DMS153 (cell line): ENCODE measurements around the gene LHX6.
A peak's percentile ranks its signal among the peaks of the same experiment; 100 is the strongest.

Experiments
- DNase-seq: peaks from one replicate; lab custom pipeline; 2025; lab: John Stamatoyannopoulos, UW

LHX6 gene

DNA sequence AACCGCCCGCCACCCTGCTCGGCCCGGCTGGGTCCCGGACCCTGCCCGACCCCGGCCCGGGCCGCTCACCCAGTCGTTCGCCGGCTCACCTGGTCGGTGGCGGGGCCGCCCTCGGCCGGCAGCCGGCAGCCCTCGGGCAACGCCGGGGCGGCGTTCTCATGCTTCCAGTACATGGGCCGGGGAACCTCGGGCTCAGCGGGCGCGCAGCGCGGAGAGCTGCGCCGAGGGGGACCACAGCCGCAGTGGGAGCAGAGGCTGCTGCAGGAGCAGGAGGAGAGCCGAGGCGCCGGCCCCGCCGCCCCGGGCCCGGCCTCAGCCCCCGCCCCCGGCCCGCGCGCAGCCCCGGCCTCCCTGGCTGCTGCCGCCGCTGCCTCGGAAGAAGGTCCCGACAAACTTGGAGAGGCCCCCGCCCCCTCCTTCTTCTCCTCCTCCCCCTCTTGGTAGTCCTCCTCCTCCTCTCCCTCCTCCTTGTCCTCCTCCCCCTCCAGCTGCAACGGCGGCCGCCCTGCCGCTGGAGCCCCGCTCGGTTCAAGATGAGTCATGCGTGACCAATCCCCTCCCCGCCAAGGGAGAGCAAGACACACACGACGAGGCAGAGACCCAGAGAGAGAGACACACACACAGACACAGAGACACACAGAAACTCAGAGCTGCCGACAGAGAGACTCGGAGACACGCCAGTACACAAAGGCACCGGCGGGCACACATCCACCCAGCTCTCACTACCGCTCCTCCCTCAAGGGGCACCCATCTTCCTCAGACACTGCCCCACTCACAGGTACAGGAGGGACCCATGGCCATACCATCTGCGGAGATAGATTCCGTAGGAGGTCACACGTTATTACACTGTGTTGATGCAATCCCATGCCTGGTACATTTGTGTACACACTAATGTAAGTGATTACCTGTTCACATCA lies at the start of gene LHX6:
LHX6 (minus strand) TSS at position 390 of the 917 bp plus-strand sequence; CDS start at position 173, 217 bp downstream.
- no peak for DNase-seq

DNA sequence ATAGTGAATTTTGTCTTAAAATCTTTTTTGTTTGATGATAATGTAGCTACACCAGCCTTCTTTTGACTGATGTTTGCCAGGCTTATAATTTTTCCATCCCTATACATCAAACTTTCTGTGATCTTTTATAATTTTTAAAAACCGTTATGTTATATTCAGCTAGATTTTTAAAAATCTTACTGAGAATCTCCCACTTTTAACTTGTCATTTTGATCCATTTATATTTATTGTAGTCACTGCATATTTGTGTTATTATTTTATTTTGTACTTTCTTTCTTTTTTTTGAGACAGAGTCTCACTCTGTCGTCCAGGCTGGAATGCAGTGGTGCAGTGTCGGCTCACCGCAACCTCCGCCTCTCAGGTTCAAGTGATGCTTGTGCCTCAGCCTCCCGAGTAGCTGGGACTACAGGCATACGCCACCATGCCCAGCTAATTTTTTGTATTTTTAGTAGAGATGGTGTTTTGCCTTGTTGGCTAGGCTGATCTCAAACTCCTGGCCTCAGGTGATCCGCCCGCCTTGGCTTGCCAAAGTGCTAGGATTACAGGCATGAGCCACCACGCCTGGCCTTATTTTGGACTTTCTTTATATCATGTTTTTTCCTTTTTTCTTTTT lies 48.6 kb upstream of the LHX6 start:
- DNase-seq, result no peak

DNA sequence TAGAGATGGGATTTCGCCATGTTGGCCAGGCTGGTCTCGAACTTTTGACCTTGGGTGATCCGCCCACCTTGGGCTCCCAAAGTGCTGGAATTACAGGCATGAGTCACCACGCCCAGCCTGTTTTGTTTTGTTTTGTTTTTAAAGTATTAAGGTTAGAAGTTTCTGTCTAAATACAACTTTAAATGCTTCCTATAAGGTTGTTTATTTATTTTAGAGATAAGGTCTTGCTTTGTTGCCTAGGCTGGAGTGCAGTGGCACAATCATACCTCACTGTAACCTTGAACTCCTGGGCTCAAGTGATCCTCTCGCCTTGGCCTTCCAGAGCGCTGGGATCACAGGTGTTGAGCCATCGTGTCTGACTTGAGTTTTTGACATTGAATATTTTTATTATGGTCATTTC lies 47.3 kb upstream of the LHX6 start:
- DNase-seq, result no peak

DNA sequence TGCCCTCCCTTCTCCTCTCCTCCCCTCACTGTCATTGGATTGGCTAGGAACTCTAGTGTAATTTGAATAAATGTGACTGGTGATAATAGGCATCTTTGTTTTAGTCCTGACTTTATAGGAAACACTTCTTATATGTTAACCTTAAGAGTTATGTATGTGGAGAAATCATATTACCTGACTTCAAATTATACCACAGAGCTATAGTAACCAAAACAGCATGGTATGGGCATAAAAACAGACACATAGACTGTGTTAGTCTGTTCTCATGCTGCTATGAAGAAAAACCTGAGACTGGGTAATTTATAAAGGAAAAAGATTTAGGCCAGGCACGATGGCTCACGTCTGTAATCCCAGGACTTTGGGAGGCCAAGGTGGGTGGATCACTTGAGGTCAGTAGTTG lies 45.3 kb upstream of the LHX6 start:
- no peak for DNase-seq

DNA sequence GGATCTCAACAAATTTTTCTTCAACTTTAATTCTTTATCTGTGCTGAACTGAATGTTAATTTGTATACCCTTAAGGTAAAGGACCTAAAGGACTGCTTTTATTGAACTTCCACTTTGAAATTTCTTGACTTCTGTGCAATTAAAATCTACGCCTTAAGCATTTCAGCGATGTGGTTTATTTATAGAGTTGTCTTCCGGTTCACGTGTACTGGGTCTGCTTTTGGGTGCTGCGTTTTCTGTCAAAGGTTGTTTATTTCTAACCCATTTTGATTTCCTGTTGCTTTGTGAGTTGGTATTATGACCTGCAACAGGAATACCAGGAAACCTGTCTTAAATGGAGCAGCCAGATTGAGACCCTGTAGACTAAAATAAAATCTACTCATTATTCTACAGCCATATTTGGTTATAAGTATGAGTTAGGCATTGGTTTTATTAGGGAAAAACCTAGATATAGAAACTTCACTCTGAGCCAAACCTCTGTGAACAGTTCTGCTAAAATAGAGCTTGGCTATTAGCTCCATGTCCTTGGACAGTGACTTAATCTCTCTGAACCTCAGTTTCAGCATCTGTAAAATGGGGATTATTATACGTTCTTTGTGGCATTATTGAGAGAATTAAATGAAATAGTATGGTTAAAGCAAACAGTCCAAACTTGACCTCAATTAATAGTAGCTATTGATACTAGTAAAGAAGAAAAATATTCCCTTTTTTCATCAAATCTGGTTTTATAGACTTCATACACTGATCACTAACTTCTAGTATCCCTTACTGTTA lies 39.5 kb upstream of the LHX6 start:
- DNase-seq, result no peak

DNA sequence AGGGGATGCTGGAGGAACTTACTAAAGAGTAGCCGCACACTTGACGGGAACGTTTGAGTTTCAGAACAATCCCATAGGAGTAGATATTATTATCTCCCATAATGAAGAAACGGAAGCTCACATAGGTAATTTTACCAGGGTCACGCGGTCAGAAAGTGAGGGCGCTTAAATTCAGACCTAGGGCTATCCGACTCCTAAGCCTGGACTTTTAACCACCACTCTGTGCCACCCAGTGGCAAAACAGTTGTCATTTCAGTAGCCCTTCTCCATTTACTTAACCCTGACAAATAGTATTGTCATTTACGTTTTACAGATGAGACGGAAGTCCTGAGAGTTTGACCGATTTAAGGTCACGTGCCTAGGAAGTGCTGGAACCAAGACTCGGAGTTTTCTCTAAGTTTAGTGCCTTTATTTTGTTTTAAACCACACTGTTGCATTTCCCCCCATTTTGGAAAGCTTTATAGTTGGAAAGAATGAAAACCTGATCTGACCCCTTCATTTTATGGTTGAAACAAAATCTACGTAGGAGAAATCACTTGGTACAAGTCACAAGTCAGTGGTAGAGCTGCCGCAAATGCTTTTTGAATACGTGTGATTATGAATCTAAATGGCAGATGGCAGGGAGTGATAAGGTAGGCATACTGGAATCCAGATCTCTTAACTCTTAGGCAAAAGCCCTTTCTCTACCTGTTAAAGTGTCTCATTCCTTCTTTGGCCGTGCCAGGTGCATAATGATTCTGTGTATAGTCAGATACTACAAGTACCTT lies 36.6 kb upstream of the LHX6 start:
- DNase-seq, result no peak

DNA sequence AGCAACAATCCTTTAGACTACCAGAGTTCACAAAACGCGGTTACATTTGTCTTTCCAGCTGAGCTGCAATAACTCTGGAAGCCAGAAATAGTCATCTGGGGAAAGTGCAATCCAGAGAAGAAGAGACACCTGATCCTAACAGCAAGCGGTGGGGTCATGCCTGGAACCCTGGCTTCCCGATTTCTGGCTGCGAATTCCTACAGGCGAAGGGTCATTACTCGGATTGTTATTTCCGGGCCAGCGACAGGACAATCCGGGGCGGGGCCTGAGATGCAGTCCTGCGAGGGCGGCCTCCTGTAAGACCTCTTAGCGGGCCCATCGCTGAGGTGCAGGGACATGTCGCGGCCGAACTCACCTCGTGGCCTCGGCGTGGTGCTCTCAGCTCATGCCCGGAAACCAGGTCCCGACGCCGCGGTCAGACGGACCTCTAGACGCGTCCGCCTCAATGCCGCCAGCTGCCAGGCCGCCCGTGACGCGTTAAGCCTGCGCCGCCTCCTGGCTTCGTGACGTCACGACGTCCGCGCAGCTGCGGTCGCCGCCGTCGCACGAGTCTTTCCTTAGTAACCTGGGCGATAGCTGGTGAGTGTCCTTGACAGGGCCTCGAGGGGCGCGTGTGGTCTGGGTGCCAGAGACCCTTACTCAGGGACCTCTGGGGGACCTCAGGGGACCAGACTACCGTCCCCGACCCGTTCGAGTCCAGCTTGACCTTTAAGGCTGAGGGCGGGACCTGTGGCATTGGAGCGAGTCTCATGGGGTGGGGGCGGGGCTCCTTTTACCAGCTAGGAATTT lies 35.8 kb upstream of the LHX6 start, which contains the start of the genes MRRF and RBM18:
MRRF (plus strand) TSS at position 523 of the 789 bp plus-strand sequence. CDS start 6,010 bp downstream, outside the sequence.
RBM18 (minus strand) TSS at position 481 of the 789 bp plus-strand sequence. CDS start 3,348 bp downstream, outside the sequence.
- DNase-seq, result peak; percentile 79

DNA sequence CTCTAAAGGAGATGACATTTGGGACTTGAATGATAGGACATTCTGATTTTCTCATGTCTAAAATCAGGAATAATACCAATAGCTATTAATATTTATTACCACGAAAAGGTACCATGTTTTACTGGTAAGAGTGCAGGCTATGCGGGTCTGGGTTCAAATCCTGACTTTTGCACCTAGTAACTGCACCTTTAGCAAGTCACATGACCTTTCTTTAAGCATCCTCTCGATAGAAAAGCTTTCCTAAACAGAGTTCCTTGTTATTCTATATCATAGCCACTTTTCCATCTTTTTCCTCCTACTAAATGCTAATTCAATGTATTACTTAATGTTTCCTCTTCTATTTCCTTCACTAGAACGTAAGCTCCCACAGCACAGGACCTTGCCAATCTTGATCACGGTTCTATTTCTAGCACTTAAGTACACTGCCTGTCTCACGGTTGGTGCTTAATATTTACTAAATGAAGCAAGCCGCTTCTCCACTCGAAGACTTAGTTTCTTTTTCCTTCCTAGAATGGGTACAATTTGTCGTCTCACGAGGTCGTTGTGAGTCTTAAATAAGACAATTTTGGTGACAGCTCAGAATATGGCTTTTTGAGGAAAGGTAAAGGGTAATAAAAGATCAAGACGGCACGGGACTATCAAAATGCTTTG lies 35.1 kb upstream of the LHX6 start:
- no peak for DNase-seq

DNA sequence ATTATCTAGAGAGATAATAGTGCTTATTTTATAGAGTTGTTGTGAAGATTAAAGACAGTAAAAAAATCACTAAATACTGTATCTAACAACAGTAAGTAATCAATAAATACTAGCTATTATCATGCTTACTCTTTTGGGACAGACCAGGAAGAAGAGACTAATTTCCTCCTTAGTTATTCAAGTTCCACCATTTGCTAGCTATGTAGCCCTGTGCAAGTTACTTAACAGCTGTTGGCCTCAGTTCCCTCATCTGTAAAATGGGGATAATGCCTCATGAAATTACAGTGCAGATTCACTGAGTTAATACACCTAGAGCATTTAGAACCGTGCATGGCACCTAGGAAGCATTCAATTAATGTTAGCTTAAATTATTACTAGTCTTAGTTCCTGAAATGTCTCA lies 33.3 kb upstream of the LHX6 start:
- no peak for DNase-seq

DNA sequence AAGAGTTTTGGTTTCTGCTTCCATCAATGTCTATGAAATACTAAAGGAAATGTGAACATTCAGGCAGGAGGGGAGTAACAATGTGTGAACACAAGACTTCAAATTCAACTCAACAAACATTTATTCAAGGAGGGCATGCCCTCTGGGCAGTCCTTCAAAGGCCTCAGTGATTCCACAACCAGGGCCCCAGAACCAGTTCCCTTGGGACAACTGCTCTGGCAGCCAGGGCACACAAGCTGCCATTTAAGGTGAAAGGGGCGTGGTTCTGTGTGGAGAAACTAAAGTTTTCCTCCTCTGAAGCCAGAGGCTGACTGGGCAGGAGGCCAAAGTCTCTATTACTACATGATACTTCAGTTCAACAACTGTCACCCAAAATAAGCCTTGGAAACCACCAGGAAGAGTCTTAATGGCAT lies 32.7 kb upstream of the LHX6 start:
- DNase-seq, result peak; percentile 54

DNA sequence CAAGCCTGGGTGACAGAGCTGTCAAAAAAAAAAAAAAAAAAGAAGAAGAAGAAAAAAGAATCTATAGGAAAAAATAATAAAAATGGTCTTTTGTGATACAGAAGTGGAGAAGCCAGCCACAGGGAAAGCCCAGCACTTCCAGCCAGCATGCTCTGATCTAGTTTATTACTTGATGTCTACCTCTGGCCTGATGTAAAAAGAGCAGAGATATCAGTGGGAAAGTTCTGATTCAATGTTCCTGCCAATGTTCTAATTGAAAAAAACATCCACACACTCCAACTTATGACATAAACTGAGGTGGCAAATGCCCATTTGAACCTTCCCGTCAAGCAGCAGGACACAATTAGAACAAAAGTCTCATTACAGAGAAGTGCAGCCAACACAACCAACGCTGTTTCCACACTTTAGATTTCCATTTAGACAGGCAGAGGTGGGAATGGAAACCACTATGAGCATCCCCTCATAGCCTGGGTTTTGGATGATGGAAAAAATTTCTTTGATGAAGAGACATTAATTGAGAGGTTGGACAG lies 30.2 kb upstream of the LHX6 start:
- no peak for DNase-seq

DNA sequence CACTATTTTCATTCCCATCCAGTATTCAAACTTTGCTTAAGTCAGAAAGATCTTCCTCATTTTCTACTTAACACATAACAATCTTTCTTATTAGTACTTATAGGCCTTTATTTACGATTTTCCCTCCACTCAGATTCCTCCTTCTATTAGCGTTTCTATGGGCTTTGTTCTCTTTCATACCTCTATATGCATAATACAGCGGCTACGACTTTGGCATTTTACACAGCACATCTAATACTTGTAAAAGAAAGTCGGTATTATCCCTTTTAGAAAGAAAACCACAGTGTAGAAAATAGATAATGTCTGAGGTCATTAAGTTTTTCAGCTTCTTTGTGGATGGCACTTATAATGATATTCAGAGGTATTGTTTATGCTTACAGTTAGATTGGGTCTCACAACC lies 27.4 kb upstream of the LHX6 start:
- no peak for DNase-seq

DNA sequence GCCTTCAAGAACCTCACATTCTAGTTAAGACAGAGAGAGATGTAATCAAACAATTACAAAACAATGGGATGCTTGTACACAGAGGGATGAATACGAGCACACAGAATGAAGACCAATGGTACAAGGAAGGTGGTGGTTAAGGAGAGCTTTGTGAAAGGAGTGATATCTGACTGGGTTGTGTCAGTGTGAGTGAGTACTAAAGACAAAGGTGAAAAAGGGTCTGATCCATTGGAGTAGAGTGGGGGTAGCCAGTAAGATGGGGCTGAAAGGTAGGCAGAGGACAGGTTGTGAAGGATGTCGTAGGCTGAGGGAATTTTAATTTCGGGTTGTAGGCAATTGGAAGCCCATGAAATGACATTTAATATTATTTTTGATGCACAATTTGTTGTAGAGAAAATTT lies 26.0 kb upstream of the LHX6 start:
- no peak for DNase-seq

DNA sequence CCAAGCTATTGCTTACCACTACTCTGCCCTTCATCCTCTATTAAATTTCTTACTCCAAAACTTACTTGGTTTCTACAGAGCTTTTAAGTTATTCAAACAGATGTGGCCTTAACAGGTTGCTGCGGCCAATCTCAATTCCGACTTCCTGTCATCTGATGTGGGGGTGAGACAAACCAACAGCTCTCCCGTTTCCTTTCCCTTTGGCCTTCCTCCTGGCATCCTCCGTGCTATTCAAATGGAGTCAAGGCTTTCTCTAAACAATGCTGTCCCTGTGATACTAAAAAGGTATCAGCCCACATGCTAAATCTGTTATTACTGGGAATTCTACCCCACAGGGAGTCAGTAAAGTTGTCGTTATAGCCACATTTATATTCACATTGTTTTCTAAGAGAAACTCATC lies 24.0 kb upstream of the LHX6 start:
- no peak for DNase-seq

DNA sequence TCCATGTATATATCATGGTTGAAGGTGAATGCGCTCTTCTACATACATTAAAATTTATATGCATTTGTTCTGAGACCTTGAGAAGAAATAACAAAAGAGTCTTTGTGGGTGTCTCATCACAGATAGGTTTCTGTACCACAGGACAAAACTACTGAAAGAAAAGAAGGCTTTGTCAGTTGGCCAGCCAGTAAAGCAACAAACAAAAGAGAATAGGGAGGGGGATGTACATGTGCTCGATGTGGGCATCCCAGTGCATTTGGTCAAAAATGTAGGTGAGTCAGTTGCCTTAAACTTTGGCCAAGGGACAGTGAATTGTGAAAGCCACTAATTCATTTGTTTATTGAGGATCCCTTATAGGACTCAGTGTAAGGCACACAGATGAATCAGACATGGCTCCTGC lies 22.6 kb upstream of the LHX6 start:
- DNase-seq, result no peak

DNA sequence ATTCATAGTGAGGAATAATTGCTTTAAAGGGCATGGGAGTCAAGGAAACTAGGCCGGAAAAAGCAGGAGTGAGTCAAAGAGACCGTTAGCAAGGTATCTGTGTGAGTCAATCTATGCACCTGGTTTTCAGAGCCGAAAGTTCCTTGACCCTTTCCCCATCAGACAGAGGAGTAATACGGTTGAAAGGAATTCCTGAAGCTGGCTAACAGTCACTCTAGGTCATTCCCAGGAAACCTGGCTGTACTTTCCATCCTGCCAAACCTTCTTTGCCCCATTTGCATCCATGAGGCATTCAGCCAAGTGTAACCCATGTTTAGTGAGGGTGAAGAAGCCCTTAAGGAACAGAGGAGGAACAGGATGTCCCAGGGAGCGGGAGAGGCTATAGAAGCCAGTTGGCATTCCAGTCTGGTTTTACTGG lies 19.7 kb upstream of the LHX6 start:
- no peak for DNase-seq

DNA sequence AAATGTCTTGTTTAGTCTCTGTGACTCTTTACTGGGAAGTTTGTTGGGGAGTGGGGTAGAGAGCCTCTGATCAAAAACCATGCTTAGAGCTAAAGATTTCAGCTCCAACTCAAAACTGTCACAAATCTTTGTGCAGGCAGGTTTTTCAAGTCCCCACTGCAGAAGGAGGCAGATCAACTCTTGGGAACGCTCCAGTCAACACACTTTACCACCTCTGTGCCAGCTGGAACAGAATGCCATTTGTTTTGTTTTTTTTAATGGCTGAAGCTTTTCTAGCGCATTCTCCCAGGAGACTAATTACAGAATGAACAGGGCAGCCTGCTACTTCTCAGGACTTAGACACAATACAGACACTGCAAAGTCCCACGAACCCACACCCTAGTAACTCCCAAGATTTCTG lies 17.9 kb upstream of the LHX6 start:
- DNase-seq, result no peak

DNA sequence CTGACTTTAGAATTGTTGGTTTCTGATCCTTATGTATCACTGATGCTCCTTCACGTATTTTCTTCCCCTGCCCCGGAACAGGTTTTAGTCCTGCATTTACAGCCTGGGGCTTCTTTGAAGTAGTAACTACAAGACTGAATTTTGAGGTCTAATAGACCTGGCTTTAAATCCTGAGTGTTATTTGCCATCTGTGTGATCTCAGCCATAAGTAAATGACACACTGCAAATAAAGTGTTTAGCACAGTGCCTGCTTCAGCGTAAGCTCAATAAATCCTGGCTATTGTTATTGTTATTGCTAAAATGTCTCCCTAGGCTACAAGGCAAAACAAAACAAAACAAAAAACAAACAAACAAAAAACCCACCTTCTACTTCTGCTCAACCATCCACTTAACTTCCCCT lies 15.6 kb upstream of the LHX6 start:
- DNase-seq, result no peak

DNA sequence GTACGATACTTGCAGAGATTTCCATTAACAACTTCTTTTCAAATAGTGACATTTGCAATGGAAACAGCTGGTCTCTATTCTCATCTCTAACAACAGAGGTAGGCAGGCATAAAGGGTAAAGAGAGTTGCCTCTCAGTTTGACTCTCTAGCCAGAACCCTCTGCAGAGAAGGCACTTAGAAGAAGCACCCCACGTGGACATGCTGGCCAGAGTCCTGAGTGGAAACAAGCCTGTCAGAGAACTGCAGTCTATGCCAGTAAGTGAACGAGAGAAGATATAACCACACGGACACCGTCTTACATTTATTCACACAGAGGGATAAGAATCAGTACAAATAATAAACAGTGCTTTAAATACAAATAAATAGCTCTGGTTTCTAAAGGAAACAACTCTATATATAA lies 11.0 kb upstream of the LHX6 start:
- no peak for DNase-seq

DNA sequence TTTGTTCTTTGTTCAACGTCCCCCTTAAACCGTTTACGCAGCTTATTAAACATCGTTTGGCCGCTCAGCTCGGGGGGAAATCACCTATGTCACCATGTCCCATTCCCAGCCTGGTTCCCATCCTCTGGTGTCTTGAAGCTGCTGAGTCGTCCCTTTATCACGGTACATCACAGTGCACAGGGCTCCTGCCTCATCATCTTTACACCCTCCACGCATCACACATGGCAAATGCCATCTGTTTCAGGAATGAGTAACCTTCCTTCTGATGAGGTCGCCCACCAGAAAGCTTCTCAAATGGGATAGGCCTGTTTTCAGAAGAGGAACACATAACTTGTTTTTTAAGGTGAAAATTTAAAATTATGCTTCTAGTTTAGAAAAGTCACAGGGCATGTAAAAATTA lies 7.9 kb upstream of the LHX6 start:
- no peak for DNase-seq
